AG10803 (cell line): ENCODE measurements around the gene DSE.

ENCODE experiments used
- DNase-seq: peaks from one replicate; pipeline ENCODE4 v3.0.0; 2010; ENCODE audit warnings: low read depth
- H3K4me3 ChIP-seq: 2 replicates; pipeline ENCODE4 v1.5.1; 2011; ENCODE audit warnings: mild to moderate bottlenecking, low read length, control low read depth
- TF ChIP-seq, protein P1 (sequence below): conservative IDR thresholded peaks from 2 replicates; pipeline ENCODE4 v1.5.1; 2011; ENCODE audit warnings: mild to moderate bottlenecking, low read length, control low read depth, inconsistent platforms

Gene DSE

DNA sequence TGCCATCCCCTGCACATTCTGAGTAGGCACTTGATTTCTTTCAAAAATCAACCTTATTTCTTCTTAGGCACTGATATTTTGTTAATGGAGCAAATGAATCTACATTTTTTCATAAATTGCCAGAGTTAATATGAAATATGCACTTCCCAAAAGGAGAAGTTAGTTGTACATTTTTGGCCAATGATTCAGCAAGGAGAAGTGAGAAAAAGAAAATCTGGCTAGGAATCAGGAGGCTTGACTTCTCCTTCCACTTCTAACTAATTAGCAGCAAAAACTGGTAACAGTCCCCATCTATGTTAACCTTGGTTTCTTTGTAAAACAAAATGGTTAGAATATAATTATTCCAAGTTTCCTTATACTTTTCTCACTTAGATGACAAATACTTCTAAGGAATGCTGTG, 7.0 kb upstream of the DSE start:
- DNase-seq: peak; percentile 65
- TF ChIP-seq, protein P1, sequence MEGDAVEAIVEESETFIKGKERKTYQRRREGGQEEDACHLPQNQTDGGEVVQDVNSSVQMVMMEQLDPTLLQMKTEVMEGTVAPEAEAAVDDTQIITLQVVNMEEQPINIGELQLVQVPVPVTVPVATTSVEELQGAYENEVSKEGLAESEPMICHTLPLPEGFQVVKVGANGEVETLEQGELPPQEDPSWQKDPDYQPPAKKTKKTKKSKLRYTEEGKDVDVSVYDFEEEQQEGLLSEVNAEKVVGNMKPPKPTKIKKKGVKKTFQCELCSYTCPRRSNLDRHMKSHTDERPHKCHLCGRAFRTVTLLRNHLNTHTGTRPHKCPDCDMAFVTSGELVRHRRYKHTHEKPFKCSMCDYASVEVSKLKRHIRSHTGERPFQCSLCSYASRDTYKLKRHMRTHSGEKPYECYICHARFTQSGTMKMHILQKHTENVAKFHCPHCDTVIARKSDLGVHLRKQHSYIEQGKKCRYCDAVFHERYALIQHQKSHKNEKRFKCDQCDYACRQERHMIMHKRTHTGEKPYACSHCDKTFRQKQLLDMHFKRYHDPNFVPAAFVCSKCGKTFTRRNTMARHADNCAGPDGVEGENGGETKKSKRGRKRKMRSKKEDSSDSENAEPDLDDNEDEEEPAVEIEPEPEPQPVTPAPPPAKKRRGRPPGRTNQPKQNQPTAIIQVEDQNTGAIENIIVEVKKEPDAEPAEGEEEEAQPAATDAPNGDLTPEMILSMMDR: no peak
- no peak overlapping the region for H3K4me3 ChIP-seq

DNA sequence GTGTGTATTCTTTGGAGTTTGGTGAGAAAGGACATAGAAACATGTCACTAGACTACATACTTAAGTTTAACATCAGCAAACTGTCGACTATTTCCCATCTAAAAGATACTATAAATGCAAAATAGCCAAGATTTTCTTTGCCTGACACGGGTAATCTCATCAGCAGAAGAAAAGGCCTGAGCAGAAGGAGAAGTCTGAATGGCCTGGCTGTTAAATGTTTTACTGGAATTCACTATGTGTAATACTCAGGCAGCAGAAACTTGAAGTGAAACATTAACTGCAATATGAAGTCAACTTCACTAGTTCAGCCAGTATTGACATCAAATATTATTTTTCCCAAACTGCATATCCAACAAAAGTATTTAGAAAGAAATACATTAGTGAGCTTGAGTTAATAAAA, 6.4 kb upstream of the DSE start:
- DNase-seq: peak; percentile 23
- TF ChIP-seq, protein P1: no peak
- H3K4me3 ChIP-seq: no peak overlapping the region

DNA sequence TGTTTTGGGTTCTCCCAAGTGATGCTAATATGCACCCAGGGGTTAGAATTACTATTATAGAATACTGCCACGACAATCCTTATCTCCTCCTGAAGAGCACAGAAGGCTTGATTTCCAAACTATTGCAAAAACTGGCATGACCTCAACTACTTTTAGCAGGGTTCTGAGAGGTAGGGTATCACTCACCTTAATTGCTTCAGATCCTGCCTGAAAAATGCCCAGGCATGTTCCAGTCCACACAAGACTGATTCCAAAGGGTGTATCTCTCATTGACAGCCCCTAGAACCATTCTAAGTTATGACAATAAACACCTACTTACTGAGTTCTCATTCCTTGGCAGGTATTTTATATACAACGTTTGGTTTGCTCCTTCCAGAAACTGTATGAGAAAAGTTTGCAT, 5.0 kb upstream of the DSE start:
- no peak overlapping the region for H3K4me3 ChIP-seq
- no peak for DNase-seq
- TF ChIP-seq, protein P1: no peak

DNA sequence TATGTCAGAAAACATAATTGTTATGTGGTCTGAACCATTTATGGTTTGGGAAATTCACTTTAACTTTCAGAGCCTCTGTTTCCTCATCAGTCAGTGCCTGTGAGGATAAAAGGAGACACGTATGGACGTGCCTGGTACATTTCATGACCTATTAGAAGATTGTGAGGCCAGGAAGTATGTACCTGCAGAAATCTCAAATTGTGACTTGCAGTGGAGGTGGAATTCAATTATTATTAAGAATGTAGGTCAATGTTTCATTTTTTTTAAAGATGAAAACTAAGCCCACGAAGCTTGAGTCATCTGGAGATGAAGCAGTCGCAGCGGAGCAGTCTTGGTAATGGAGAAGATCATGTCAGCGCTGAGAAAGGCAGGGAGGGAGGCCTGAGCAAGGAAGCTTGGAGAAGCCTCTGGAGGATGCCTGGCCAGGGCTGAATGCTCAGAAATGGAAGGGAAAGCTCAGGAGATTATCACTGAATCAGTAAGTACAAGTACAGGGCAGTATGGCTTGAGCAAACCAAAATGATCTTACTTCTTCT, 3.9 kb upstream of the DSE start:
- no peak overlapping the region for H3K4me3 ChIP-seq
- TF ChIP-seq, protein P1: no peak
- no peak for DNase-seq

DNA sequence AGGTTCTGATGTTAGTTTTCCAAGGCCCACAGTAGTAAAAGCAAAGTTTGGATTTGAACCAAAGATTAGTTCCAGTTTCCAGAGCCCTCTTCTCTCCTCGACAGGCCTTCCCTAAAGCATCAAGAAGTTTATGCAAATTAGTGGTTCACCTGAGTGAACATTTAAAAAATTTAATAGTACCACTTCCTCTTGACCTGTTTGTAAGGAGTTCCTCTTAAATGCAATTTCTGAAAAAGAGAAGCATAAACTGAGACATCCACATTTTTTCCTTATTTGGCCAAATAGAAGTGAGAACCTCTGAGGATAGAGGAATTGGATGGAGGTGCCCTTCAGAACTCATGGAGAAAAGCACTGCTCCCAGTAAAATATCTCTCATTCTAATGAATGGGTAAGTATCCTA, 1.2 kb upstream of the DSE start:
- peak overlapping the region; percentile 89 for H3K4me3 ChIP-seq
- TF ChIP-seq, protein P1: no peak
- DNase-seq: no peak

DNA sequence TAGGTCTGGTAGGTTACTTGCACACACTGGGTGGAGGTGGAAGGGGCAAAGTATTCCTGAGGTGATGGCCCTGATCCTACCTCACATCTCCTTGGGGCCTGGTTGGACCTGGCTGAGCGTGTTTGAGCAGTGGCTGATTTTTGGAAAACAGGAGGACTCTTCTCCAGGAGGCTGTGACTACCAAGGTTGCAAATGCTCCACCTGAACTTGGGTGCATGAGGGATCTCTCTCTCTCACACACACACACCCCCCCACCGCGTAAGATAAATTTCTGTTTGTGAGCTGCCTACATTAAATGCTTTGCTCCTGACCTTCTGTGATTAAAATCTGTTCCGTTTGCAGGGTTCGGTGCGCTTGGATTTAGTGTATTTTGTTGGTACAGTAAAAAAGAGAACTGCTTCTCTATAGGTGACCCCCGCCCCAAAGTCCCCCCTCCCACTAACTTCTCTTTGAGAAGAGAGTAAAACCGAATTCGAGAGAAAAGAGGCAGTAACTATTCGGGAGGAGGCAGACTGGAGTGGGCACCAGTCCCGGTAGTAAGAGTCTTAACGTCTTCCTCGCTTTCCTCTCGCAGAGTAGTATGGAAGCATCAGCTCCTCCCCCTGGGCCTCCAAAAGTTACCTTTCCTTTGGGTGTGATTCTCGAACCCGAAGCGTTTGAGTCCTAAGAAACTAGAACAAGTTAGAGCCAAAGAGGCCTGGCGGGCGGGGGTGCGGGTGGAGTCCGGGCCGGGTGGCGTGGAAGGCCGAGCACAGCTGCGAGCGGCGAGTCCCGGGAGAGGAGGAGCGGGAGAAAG, 585 bp upstream of the DSE start:
- DNase-seq: no peak
- TF ChIP-seq, protein P1: no peak
- H3K4me3 ChIP-seq: peak overlapping the region; percentile 89

DNA sequence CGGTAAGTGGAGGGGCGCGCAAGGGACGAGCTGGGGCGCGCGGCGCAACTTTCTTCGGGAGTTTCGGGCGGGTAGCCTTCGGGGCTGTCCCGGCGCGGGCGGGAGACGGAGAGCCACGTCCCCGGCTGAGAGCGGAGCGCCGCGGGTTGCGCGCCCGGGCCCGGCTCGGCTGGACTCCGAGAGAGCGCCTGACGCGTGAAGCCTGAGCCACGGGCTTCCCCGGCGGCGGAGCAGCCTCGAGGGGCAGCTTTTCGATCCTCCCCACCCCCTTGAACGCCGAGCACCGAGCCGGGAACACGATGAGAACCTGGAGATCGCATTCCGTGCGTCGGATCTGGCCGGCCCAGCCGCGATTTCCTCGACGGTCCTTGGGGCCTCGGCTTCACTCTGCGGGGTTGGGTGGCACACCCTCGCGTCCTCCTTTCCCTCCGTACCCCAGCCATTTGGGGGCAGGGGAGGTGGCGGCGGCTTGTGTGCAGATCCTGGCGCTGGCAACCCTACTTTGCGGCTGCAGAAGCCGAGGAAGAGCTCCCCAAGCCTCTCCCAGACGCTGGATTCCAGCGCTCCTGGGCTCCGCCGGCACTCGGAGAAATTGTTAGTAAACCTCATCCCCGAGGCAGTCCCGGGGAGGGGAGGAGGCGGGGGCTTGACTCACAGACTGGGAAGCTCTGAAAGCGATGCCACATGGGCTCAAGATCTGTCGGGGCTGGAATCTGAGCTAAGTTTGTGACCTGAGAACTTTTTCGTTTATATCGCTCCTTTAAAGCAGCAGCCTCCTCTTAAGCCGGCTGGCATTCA, 572 bp downstream of the DSE start:
- DNase-seq: peak; percentile 92
- TF ChIP-seq, protein P1: no peak
- peak overlapping the region; percentile 89 for H3K4me3 ChIP-seq
